Kidney epithelial cell (primary cell): ENCODE measurements around the gene SLC16A6. TPM values are rescaled to one million over a fixed set of nuclear protein-coding genes. Genes with fewer than 3 reads are reported as not detected.
"Not testable (repeated sequence)": the region's sequence is repeated elsewhere in the genome, so short reads cannot be mapped to it uniquely, and the experiment has no call there.

Experiments
- DNase-seq: peaks from one replicate; pipeline ENCODE4 v3.0.0-alpha.2; 2010; ENCODE audit warnings: low read depth
- H3K27me3 ChIP-seq: 2 replicates; pipeline ENCODE4 v1.6.0; 2011; ENCODE audit warnings: low read length; ENCODE audit not compliant: control insufficient read depth, insufficient read depth
- H3K36me3 ChIP-seq: 2 replicates; pipeline ENCODE4 v1.5.1; 2011; ENCODE audit warnings: low read length; ENCODE audit not compliant: control insufficient read depth, insufficient read depth
- H3K4me3 ChIP-seq: 2 replicates; pipeline ENCODE4 v1.5.1; 2011; ENCODE audit warnings: low read depth, mild to moderate bottlenecking, control low read depth, low read length
- CTCF ChIP-seq: IDR thresholded peaks from 2 replicates; pipeline ENCODE4 v1.5.1; 2011; ENCODE audit warnings: mild to moderate bottlenecking, moderate library complexity, low read length, control low read depth, inconsistent platforms; ENCODE audit not compliant: insufficient read depth, poor library complexity, severe bottlenecking
- total RNA-seq: library from RNA; depleted of rRNA; stranded (reverse); fragments of >200 nt; gene quantifications from 2 replicates; pipeline ENCODE4 v1.2.3, GENCODE V29; 2015

SLC16A6 gene
- total RNA-seq, 1 donor from 2014 or later: 0.38 TPM

GRCh38 chr17:68273722-68274121 is 17.2 kb downstream of the SLC16A6 start:
- Histone ChIP-seq H3K4me3 (no peak overlapping the region), H3K27me3 (no peaks in the 10 kb centered on the region), H3K36me3 (no peaks in the 10 kb centered on the region)
- no peak for TF ChIP-seq CTCF
- DNase-seq: no peak

- not testable (repeated sequence) for H3K36me3 ChIP-seq, H3K27me3 ChIP-seq, H3K4me3 ChIP-seq, DNase-seq
These were observed 25.1 kb downstream of the SLC16A6 start for GRCh38 chr17:68265833-68266232.

- not testable (repeated sequence) for DNase-seq
These were observed 27.7 kb downstream of the SLC16A6 start for GRCh38 chr17:68263101-68263681.

GRCh38 chr17:68262467-68262866 is 28.5 kb downstream of the SLC16A6 start:
- DNase-seq, H3K4me3 ChIP-seq, H3K36me3 ChIP-seq, H3K27me3 ChIP-seq: not testable (repeated sequence)

More at GRCh38 chr17:68263101-68263681, 27.7 kb downstream of the SLC16A6 start:
- not testable (repeated sequence) for H3K36me3 ChIP-seq, H3K27me3 ChIP-seq, H3K4me3 ChIP-seq
- TF ChIP-seq CTCF: peak; percentile 46

GRCh38 chr17:68260051-68260762 is 30.7 kb downstream of the SLC16A6 start:
- Histone ChIP-seq H3K36me3 (no peaks in the 10 kb centered on the region), H3K27me3 (no peaks in the 10 kb centered on the region), H3K4me3 (no peak overlapping the region)
- DNase-seq: no peak
- no peak for TF ChIP-seq CTCF

GRCh38 chr17:68259648-68259951 is 31.3 kb downstream of the SLC16A6 start:
- not testable (repeated sequence) for H3K27me3 ChIP-seq, DNase-seq, H3K4me3 ChIP-seq, H3K36me3 ChIP-seq

GRCh38 chr17:68258890-68259647 is 31.9 kb downstream of the SLC16A6 start:
- H3K27me3 ChIP-seq, H3K36me3 ChIP-seq, DNase-seq, H3K4me3 ChIP-seq: not testable (repeated sequence)
